ENCODE results near the gene COX6B1.

The COX6B1 gene

DNA sequence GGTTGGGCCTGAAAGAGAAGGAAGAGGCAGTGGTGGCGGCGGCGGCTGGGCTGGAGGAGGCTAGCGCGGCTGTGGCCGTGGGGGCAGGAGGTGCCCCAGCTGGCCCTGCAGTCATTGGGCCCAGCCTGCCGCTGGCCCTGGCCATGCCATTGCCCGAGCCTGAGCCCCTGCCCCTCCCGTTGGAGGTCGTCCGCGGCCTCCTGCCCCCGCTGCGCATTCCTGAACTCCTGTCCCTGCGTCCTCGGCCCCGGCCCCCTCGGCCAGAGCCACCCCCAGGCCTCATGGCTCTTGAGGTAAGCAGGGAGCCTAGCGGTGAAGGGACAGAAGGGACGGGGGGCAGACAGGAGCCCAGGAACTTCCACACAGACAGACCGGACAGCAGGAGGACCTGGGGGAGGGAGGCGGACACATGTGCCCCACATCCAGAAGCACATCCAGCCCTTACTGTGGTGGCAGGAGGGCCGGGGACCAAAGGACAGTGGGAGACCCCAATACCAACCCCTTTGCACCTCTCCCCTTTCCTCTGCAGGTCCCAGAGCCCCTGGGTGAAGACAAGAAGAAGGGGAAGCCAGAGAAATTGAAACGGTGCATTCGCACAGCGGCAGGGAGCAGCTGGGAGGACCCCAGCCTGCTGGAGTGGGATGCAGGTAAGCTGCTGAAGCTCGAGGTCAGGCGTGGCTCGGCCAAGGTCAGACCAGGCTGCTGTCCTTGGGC, 14.2 kb upstream of the COX6B1 start:
- Histone ChIP-seq H3K27ac (ENCODE audit: poor library complexity, severe bottlenecking) (no peak overlapping the region), H3K9me3 (ENCODE audit: severe bottlenecking) (no peaks in the 10 kb centered on the region), H3K4me3 (ENCODE audit: severe bottlenecking) (no peak overlapping the region), H3K27me3 (ENCODE audit: insufficient read depth, poor library complexity, severe bottlenecking) (no peaks in the 10 kb centered on the region), H3K4me1 (ENCODE audit: insufficient read depth, poor library complexity, severe bottlenecking) (peaks cover 2% of the 10 kb centered on the region), H3K36me3 (ENCODE audit: low read depth) (peaks cover 80% of the 10 kb centered on the region)
- ATAC-seq (ENCODE audit: low read depth) (no peak), DNase-seq (ENCODE audit: low spot score) (no peak)
- TF ChIP-seq CTCF (IDR thresholded peaks at IDR 0.05; ENCODE audit: poor library complexity, severe bottlenecking) = no peak

DNA sequence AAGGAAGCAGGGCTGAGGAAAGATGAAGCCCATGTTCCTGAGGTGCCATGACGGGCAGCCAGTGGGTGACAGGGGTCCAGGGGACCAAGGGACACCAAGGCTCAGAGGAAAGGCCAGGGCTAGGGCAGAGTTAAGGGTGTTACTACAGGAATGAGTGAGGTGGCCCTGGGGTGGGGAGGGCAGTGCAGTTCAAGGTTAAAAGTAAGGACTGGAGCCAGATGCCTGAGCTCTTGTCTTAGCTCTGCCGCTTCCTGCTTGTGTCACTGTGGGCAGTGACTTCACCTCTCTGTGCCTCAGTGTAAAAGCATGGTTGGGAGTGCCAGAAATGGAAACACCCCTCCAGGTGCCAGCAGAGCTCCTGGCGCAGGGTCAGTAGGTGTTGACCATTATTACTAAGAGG, 11.5 kb upstream of the COX6B1 start:
- Histone ChIP-seq H3K27ac (ENCODE audit: poor library complexity, severe bottlenecking) (no peak overlapping the region), H3K36me3 (ENCODE audit: low read depth) (peaks cover 58% of the 10 kb centered on the region), H3K4me3 (ENCODE audit: severe bottlenecking) (no peak overlapping the region), H3K4me1 (ENCODE audit: insufficient read depth, poor library complexity, severe bottlenecking) (no peaks in the 10 kb centered on the region), H3K27me3 (ENCODE audit: insufficient read depth, poor library complexity, severe bottlenecking) (no peaks in the 10 kb centered on the region), H3K9me3 (ENCODE audit: severe bottlenecking) (no peaks in the 10 kb centered on the region)
- no peak for TF ChIP-seq CTCF (IDR thresholded peaks at IDR 0.05; ENCODE audit: poor library complexity, severe bottlenecking)
- DNase-seq (ENCODE audit: low spot score) = no peak
- ATAC-seq (ENCODE audit: low read depth) = no peak

GRCh38 chr19:35637165-35637564, 11.0 kb upstream of the COX6B1 start:
- no peak overlapping the region for H3K4me3 ChIP-seq (ENCODE audit: severe bottlenecking)
- DNase-seq (ENCODE audit: low spot score) (no peak), ATAC-seq (ENCODE audit: low read depth) (no peak)
- no peaks in the 10 kb centered on the region for H3K4me1 ChIP-seq (ENCODE audit: insufficient read depth, poor library complexity, severe bottlenecking)
- peaks cover 53% of the 10 kb centered on the region for H3K36me3 ChIP-seq (ENCODE audit: low read depth)
- TF ChIP-seq CTCF (IDR thresholded peaks at IDR 0.05; ENCODE audit: poor library complexity, severe bottlenecking) = no peak
- H3K27me3 ChIP-seq (ENCODE audit: insufficient read depth, poor library complexity, severe bottlenecking) = no peaks in the 10 kb centered on the region
- no peaks in the 10 kb centered on the region for H3K9me3 ChIP-seq (ENCODE audit: severe bottlenecking)
- no peak overlapping the region for H3K27ac ChIP-seq (ENCODE audit: poor library complexity, severe bottlenecking)

DNA sequence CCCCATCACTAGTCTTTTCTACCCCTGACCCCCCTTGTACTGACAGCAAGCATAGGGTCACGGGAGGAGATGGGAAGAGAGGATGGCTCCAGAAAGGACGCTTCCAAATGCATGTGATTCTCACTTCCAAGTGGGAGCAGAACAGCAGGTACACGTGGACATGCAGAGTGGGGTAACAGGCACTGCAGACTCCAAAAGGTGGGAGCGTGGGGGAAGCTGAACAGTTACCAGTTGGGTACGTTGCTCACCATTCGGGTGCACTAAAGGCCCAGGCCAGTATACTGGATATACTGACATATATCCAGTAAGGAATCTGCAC, 8.8 kb upstream of the COX6B1 start:
- H3K4me3 ChIP-seq (ENCODE audit: severe bottlenecking) = no peak overlapping the region
- H3K9me3 ChIP-seq (ENCODE audit: severe bottlenecking) = no peaks in the 10 kb centered on the region
- TF ChIP-seq CTCF (IDR thresholded peaks at IDR 0.05; ENCODE audit: poor library complexity, severe bottlenecking) = no peak

DNA sequence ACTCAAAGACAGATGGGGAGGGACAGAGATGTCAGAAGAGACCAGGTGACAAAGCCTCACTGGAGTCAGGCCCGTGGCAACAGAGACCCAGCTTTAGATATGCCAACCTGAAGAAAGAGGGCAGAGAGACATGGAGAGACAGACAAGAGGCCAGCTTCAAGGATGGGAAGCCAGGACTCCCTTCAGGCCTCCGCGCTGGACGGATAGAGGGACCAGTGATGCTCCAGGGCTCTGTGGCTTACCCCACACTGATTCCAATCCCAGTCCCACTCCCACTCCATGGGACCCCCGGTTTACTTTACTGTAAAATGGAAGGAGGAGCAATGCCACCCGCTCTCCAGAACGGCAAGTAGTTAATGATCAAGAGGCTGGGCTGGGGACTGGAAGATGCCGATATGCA, 8.3 kb upstream of the COX6B1 start:
- Histone ChIP-seq H3K27ac (ENCODE audit: poor library complexity, severe bottlenecking) (no peak overlapping the region), H3K4me3 (ENCODE audit: severe bottlenecking) (no peak overlapping the region), H3K4me1 (ENCODE audit: insufficient read depth, poor library complexity, severe bottlenecking) (no peaks in the 10 kb centered on the region), H3K36me3 (ENCODE audit: low read depth) (peaks cover 28% of the 10 kb centered on the region), H3K27me3 (ENCODE audit: insufficient read depth, poor library complexity, severe bottlenecking) (no peaks in the 10 kb centered on the region), H3K9me3 (ENCODE audit: severe bottlenecking) (no peaks in the 10 kb centered on the region)
- DNase-seq (ENCODE audit: low spot score) (no peak), ATAC-seq (ENCODE audit: low read depth) (no peak)
- no peak for TF ChIP-seq CTCF (IDR thresholded peaks at IDR 0.05; ENCODE audit: poor library complexity, severe bottlenecking)

More for the DNA sequence above, 8.8 kb upstream of the COX6B1 start:
- no peaks in the 10 kb centered on the region for H3K27me3 ChIP-seq (ENCODE audit: insufficient read depth, poor library complexity, severe bottlenecking)
- ATAC-seq (ENCODE audit: low read depth) = no peak
- no peaks in the 10 kb centered on the region for H3K4me1 ChIP-seq (ENCODE audit: insufficient read depth, poor library complexity, severe bottlenecking)
- no peak overlapping the region for H3K27ac ChIP-seq (ENCODE audit: poor library complexity, severe bottlenecking)
- no peak for DNase-seq (ENCODE audit: low spot score)
- peaks cover 34% of the 10 kb centered on the region for H3K36me3 ChIP-seq (ENCODE audit: low read depth)

Data from RWPE2 (cell line).